HEK293T (cell line): Measurements from ENCODE around the gene TMEM150B.

Experiments
- ARNT ChIP-seq: fragments of 450-650 bp; IDR thresholded peaks from 2 replicates; pipeline ENCODE4 v1.6.1; 2017; ENCODE audit warnings: mild to moderate bottlenecking
- ELF4 ChIP-seq: fragments of 450-650 bp; IDR thresholded peaks from 2 replicates; pipeline ENCODE4 v1.6.1; 2017; ENCODE audit warnings: antibody characterized with exemption
- FOXK2 ChIP-seq: fragments of 450-650 bp; IDR thresholded peaks from 2 replicates; pipeline ENCODE4 v1.6.1; 2016; ENCODE audit warnings: mild to moderate bottlenecking
- LEF1 ChIP-seq: fragments of 450-650 bp; IDR thresholded peaks from 2 replicates; pipeline ENCODE4 v1.6.1; 2017; ENCODE audit warnings: mild to moderate bottlenecking, borderline replicate concordance
- SP1 ChIP-seq: fragments of 450-650 bp; IDR thresholded peaks from 2 replicates; pipeline ENCODE4 v1.6.1; 2017

DNA sequence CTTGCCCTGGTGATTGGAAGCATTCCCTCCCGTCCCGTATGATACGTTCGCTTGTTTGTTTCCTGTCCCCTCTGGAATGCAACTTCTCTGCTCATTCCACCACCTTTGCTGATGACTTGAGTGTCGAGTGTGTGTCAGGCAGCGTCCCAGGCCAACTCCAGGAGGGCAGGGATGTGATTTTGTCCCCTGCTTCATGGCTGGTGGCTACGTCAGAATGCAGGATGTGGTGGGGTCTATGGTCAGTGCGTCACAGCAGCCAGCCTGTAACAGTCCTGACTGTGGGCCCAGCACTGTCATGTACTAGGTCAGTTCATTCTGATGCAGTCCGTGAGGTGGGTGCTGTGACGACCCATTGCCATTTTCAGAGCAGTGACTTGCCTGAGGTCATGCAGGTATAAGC is 25.1 kb downstream of the TMEM150B start:
- TF ChIP-seq SP1 (no peak), ELF4 (no peak), FOXK2 (no peak), LEF1 (no peak), ARNT (no peak)
